AG04450 (cell line): ENCODE measurements around the gene PABPN1. TPM values are rescaled to one million over a fixed set of nuclear protein-coding genes. Genes with fewer than 3 reads are reported as not detected.

Experiments used
- CTCF ChIA-PET: fragments of 300-600, 350-600 bp; formaldehyde crosslinking; extraction: SDS; loops from one replicate; lab custom pipeline; 2022; ENCODE audit warnings: antibody characterized with exemption, inconsistent platforms; lab: Charles Lee
- POLR2A ChIA-PET: fragments of 350-600 bp; formaldehyde crosslinking; extraction: SDS; loops from one replicate; lab custom pipeline; 2021; ENCODE audit warnings: antibody characterized with exemption, inconsistent platforms; lab: Yijun Ruan, JAX
- DNase-seq: peaks from one replicate; pipeline ENCODE4 v3.0.0-alpha.2; 2011; ENCODE audit warnings: low read depth, low spot score
- H3K27ac ChIP-seq: one replicate; pipeline ENCODE4 v1.5.1; 2012; ENCODE audit warnings: low read depth, low read length, control low read depth
- H3K27me3 ChIP-seq: one replicate; pipeline ENCODE4 v1.6.0; 2012; ENCODE audit warnings: low read length; ENCODE audit not compliant: control insufficient read depth, insufficient read depth
- H3K4me3 ChIP-seq: 2 replicates; pipeline ENCODE4 v1.5.1; 2011; ENCODE audit warnings: mild to moderate bottlenecking, low read depth, low read length, control low read depth
- H3K9me3 ChIP-seq: 2 replicates; pipeline ENCODE4 v1.5.1; 2012; ENCODE audit warnings: low read length; ENCODE audit not compliant: control insufficient read depth, insufficient read depth
- polyA plus RNA-seq: library from polyadenylated mRNA; depleted of rRNA; stranded (reverse); fragments of >200 nt; gene quantifications from 2 replicates; pipeline ENCODE4 v1.2.3, GENCODE V29; 2011
- TF ChIP-seq, protein P1 (sequence below): IDR thresholded peaks from 2 replicates; pipeline ENCODE4 v1.5.1; 2011; ENCODE audit warnings: low read depth, low read length, control low read depth, inconsistent platforms

Gene PABPN1
- polyA plus RNA-seq, 1 experiment: 182 TPM

GRCh38 chr14:23294734-23295561 lies 26.3 kb upstream of the PABPN1 start:
- ChIA-PET POLR2A (interaction anchor here (0.7 kb wide), 3 partner anchors 30 to 415 kb away, joined by 3 to 4 read pairs (median 4); no protein-coding TSS in a partner anchor), CTCF (interaction anchor here (0.7 to 3.5 kb wide), 19 partner anchors 9 to 307 kb away, joined by 3 to 18 read pairs (median 4); partner anchors contain the start of genes BCL2L2 and HOMEZ)
- peaks cover 6% of the 10 kb centered on the region for H3K27me3 ChIP-seq
- H3K4me3 ChIP-seq: no peak overlapping the region
- TF ChIP-seq, protein P1, sequence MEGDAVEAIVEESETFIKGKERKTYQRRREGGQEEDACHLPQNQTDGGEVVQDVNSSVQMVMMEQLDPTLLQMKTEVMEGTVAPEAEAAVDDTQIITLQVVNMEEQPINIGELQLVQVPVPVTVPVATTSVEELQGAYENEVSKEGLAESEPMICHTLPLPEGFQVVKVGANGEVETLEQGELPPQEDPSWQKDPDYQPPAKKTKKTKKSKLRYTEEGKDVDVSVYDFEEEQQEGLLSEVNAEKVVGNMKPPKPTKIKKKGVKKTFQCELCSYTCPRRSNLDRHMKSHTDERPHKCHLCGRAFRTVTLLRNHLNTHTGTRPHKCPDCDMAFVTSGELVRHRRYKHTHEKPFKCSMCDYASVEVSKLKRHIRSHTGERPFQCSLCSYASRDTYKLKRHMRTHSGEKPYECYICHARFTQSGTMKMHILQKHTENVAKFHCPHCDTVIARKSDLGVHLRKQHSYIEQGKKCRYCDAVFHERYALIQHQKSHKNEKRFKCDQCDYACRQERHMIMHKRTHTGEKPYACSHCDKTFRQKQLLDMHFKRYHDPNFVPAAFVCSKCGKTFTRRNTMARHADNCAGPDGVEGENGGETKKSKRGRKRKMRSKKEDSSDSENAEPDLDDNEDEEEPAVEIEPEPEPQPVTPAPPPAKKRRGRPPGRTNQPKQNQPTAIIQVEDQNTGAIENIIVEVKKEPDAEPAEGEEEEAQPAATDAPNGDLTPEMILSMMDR: peak; percentile 80
- H3K27ac ChIP-seq: no peak overlapping the region
- DNase-seq: no peak
- H3K9me3 ChIP-seq: no peaks in the 10 kb centered on the region

DNA sequence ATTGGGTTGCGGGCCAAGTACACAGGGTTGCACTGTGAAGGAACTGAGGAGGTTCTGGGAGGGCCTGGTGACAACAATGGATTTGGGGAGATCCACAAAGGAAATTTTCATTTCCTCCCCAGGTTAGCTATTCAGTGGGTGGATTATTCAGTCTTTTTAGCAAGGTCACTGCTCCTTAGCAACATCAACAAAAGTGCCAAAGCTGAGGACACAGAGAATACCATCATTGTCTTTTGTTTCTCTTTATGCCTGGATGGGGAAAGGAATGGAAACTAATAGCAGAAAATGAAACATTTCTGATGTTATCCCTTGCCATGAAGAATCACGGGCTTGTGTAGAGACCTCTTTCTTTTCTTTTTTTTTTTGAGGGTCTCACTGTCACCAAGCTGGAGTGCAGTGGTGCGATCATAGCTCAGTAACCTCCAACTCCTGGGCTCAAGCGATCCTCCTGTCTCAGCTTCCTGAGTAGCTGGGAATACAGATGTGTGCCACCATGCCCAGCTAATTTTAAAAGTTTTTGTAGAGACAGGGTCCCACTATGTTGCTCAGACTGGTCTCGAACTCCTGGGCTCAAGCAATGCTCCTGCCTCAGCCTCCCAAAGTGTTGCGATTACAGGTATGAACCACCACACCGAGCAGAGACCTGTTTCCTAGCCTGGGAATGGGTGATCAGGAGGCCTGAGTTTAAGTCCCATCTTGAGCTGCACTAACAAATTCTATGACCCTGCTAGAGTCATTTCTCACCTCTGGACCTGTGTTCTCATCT lies 25.1 kb upstream of the PABPN1 start:
- H3K27me3 ChIP-seq: peaks cover 6% of the 10 kb centered on the region
- no peak overlapping the region for H3K4me3 ChIP-seq
- POLR2A ChIA-PET: no interaction called here
- CTCF ChIA-PET: interaction anchor here (0.6 to 3.9 kb wide), 5 partner anchors 9 to 176 kb away, joined by 3 to 20 read pairs (median 15); partner anchors contain the start of gene HOMEZ
- TF ChIP-seq, protein P1: no peak
- DNase-seq: no peak
- H3K27ac ChIP-seq: no peak overlapping the region
- no peaks in the 10 kb centered on the region for H3K9me3 ChIP-seq

GRCh38 chr14:23297096-23297495 lies 24.2 kb upstream of the PABPN1 start:
- POLR2A ChIA-PET: interaction anchor here (0.6 kb wide), 1 partner anchor 10 kb away, joined by 3 read pairs; the partner anchor contains the start of gene BCL2L2
- Histone ChIP-seq H3K27me3 (peaks cover 6% of the 10 kb centered on the region), H3K27ac (no peak overlapping the region), H3K9me3 (no peaks in the 10 kb centered on the region; the same call in 1 of the 2 replicates), H3K4me3 (no peak overlapping the region)
- DNase-seq: no peak
- CTCF ChIA-PET: interaction anchor here (0.6 to 3.9 kb wide), 4 partner anchors 10 to 177 kb away, joined by 3 to 20 read pairs (median 10); partner anchors contain the start of gene HOMEZ
- TF ChIP-seq, protein P1: no peak

- DNase-seq: no peak
- Histone ChIP-seq H3K9me3 (no peaks in the 10 kb centered on the region; the same call in 1 of the 2 replicates), H3K27me3 (peaks cover 6% of the 10 kb centered on the region), H3K27ac (no peak overlapping the region), H3K4me3 (no peak overlapping the region)
- TF ChIP-seq, protein P1: no peak
- ChIA-PET CTCF (interaction anchor here (0.9 to 3.9 kb wide), 3 partner anchors 11 to 177 kb away, joined by 3 to 20 read pairs (median 11); partner anchors contain the start of gene HOMEZ), POLR2A (no interaction called here)
Measured at GRCh38 chr14:23297611-23298277, 23.5 kb upstream of the PABPN1 start.
